K562 (cell line): ENCODE data around the gene FAM131C. TPM values are rescaled to one million over a fixed set of nuclear protein-coding genes. Genes with fewer than 3 reads are reported as not detected.
A peak's percentile ranks its signal among the peaks of the same experiment; 100 is the strongest.

Source experiments
- ATAC-seq: fragments of 200-7000 bp; cut with Tn5 transposase; 3 replicates; pipeline ENCODE4 v1.9.1; 2020; ENCODE audit warnings: moderate library complexity
- BruUV-seq: library from RNA; stranded (reverse); fragments of 400-500 nt; replicated peaks from 2 replicates; lab custom pipeline; 2021; lab: Mats Ljungman, UMichigan
- CTCF ChIA-PET: fragments of 300-600 bp; formaldehyde crosslinking; extraction: SDS; loops from one replicate; lab custom pipeline; 2021; ENCODE audit warnings: low intra/inter-chr PET ratio; lab: Yijun Ruan, JAX
- POLR2A ChIA-PET: fragments of 300-600, 350-650 bp; sonication (Branson Sonifier 250); formaldehyde crosslinking; extraction: SDS; loops from one replicate; lab custom pipeline; 2021; ENCODE audit warnings: antibody characterized with exemption, inconsistent platforms; lab: Yijun Ruan, JAX
- DNase-seq, 4 experiments: peaks; one replicate each; pipeline versions ENCODE4 v3.0.0 to v3.0.0-alpha.2; 2011 to 2018; ENCODE audit warnings: low spot score in 3 of 4, mixed read lengths in 3 of 4; ENCODE audit errors: extremely low read depth in 1 of 4
- FAIRE-seq: peaks from 2 replicates; lab custom pipeline; 2011; peaks lifted over from hg19 to GRCh38; lab: Jason Lieb, UNC
- H2AFZ ChIP-seq: 2 replicates; pipeline ENCODE4 v1.6.0; 2011; ENCODE audit warnings: low read depth, low read length, control low read depth, inconsistent platforms
- H3K27ac ChIP-seq: fragments of 200-600 bp; 3 replicates; pipeline ENCODE4 v1.8.0; 2011; ENCODE audit warnings: low read depth, mild to moderate bottlenecking, control low read depth, inconsistent platforms, low read length, moderate library complexity, mixed read lengths; ENCODE audit errors: extremely low read depth
- H3K27me3 ChIP-seq, 2 experiments: fragments of 300-600 bp in 1 of 2; 2 replicates in 1 of 2; 3 replicates in 1 of 2; pipeline versions ENCODE4 v1.6.0 to v1.8.0; 2011; ENCODE audit warnings: inconsistent platforms in 2 of 2, low read length in 2 of 2, mild to moderate bottlenecking in 1 of 2, mixed read lengths in 1 of 2, moderate library complexity in 1 of 2; ENCODE audit not compliant: control insufficient read depth in 2 of 2, insufficient read depth in 2 of 2
- H3K36me3 ChIP-seq: fragments of 300-600 bp; 3 replicates; pipeline ENCODE4 v1.8.0; 2011; ENCODE audit warnings: mild to moderate bottlenecking, low read length, inconsistent platforms; ENCODE audit not compliant: control insufficient read depth, insufficient read depth
- H3K4me1 ChIP-seq, 2 experiments: fragments of 200-600 bp in 1 of 2; replicated peaks in 1 of 2; 2 replicates in 1 of 2; 3 replicates in 1 of 2; pipeline versions ENCODE4 v1.5.1 to v1.8.0; 2011; ENCODE audit warnings: inconsistent platforms in 2 of 2, low read length in 2 of 2, mild to moderate bottlenecking in 1 of 2, mixed read lengths in 1 of 2, moderate library complexity in 1 of 2; ENCODE audit not compliant: control insufficient read depth in 2 of 2, insufficient read depth in 2 of 2
- H3K4me2 ChIP-seq: 2 replicates; pipeline ENCODE4 v1.6.1; 2011; ENCODE audit warnings: low read length, control low read depth, inconsistent platforms, mixed read lengths; ENCODE audit not compliant: insufficient read depth
- H3K4me3 ChIP-seq: fragments of 200-600 bp; sonication (generic), shearing (Covaris generic); 2 replicates; pipeline ENCODE4 v1.5.1; 2016; ENCODE audit warnings: control low read depth, inconsistent platforms
- H3K79me2 ChIP-seq: fragments of 200-600 bp; 3 replicates; pipeline ENCODE4 v1.8.0; 2011; ENCODE audit warnings: low read length, inconsistent platforms; ENCODE audit not compliant: control insufficient read depth, insufficient read depth
- H3K9ac ChIP-seq, 2 experiments: 2 replicates each; pipeline versions ENCODE4 v1.6.0 to v1.6.1; 2011; ENCODE audit warnings: low read depth in 2 of 2, low read length in 2 of 2, control low read depth in 1 of 2, inconsistent platforms in 1 of 2, mild to moderate bottlenecking in 1 of 2, mixed read lengths in 1 of 2; ENCODE audit not compliant: insufficient read depth in 1 of 2
- H3K9me1 ChIP-seq: one replicate; pipeline ENCODE4 v1.6.0; 2011; ENCODE audit warnings: inconsistent platforms, mild to moderate bottlenecking, low read length, moderate library complexity; ENCODE audit not compliant: control insufficient read depth, insufficient read depth
- H3K9me3 ChIP-seq: replicated peaks from 2 replicates; pipeline ENCODE4 v1.5.1; 2011; ENCODE audit warnings: low read depth, low read length, inconsistent platforms; ENCODE audit not compliant: control insufficient read depth, insufficient read depth
- H4K20me1 ChIP-seq: replicated peaks from 2 replicates; pipeline ENCODE4 v1.6.1; 2011; ENCODE audit warnings: low read length, inconsistent platforms, mixed read lengths; ENCODE audit not compliant: control insufficient read depth, insufficient read depth
- BRF1 ChIP-seq: IDR thresholded peaks from 3 replicates; pipeline ENCODE4 v1.6.1; 2011; ENCODE audit warnings: borderline replicate concordance, mild to moderate bottlenecking; ENCODE audit not compliant: insufficient read length; ENCODE audit errors: extremely low read depth
- CBX3 ChIP-seq, 2 experiments: IDR thresholded peaks; 1 replicate in 1 of 2; 2 replicates in 1 of 2; pipeline ENCODE4 v1.6.1; 2012; ENCODE audit warnings: inconsistent platforms in 2 of 2, low read length in 2 of 2, borderline replicate concordance in 1 of 2, control low read depth in 1 of 2
- CHCHD3 ChIP-seq: fragments of 250-450 bp; sonication (Bioruptor Pico); IDR thresholded peaks from 2 replicates; pipeline ENCODE4 v2.1.2; 2022; ENCODE audit warnings: mild to moderate bottlenecking
- COPS2 ChIP-seq: fragments of 450-650 bp; conservative IDR thresholded peaks from 2 replicates; pipeline ENCODE4 v1.6.1; 2016; ENCODE audit warnings: mild to moderate bottlenecking, moderate library complexity
- HNRNPK ChIP-seq: fragments of 200-400 bp; formaldehyde crosslinking; IDR thresholded peaks from one replicate; pipeline ENCODE4 v1.6.1; 2018; ENCODE audit warnings: mild to moderate bottlenecking, low read depth, low read length; ENCODE audit not compliant: poor library complexity, severe bottlenecking
- MCM5 ChIP-seq: fragments of 450-650 bp; IDR thresholded peaks from 2 replicates; pipeline ENCODE4 v1.6.1; 2016; ENCODE audit warnings: low read depth
- NONO ChIP-seq, 2 experiments: fragments of 200-400 bp in 1 of 2; fragments of 450-650 bp in 1 of 2; formaldehyde crosslinking in 1 of 2; IDR thresholded peaks; 2 replicates each; pipeline ENCODE4 v1.6.1; 2017; ENCODE audit warnings: low read depth in 2 of 2, mild to moderate bottlenecking in 2 of 2, moderate library complexity in 2 of 2, low read length in 1 of 2
- RBFOX2 ChIP-seq: fragments of 200-400 bp; formaldehyde crosslinking; IDR thresholded peaks from 2 replicates; pipeline ENCODE4 v1.6.1; 2017; ENCODE audit warnings: low read depth, mild to moderate bottlenecking, low read length, moderate library complexity
- ZNF280B ChIP-seq: fragments of 250-450 bp; sonication (Bioruptor Pico); IDR thresholded peaks from 2 replicates; pipeline ENCODE4 v1.5.1; 2021; ENCODE audit warnings: mild to moderate bottlenecking
- ZSCAN29 ChIP-seq: fragments of 450-650 bp; IDR thresholded peaks from 2 replicates; pipeline ENCODE4 v1.6.1; 2017
- WGBS: fragments of 100-300 bp; shearing (Covaris generic); methylation state at CpG from one replicate; pipeline ENCODE4 v1.1.6; 2016; ENCODE audit warnings: low coverage, mixed read lengths; ENCODE audit not compliant: insufficient coverage; ENCODE audit errors: missing lambda C conversion rate; 5-methylcytosine and 5-hydroxymethylcytosine counted together
- in situ Hi-C: fragments of 300-500 bp; cut with MboI; formaldehyde crosslinking; loops from 4 replicates; pipeline ENCODE4 v1.15.0; 2018; ENCODE audit warnings: inconsistent platforms, mixed read lengths
- intact Hi-C: fragments of 100-400 bp; cut with micrococcal nuclease; formaldehyde crosslinking; loops from 2 replicates; pipeline ENCODE4 v1.14.2; 2022
- polyA plus RNA-seq, 8 experiments: library from polyadenylated mRNA; depleted of rRNA in 4 of 8; stranded (reverse) in 5 of 8; unstranded in 3 of 8; fragments of >200 nt; fragmentation: Nextera tagmentation in 2 of 8; fragmentation: Illumina TruSeq in 1 of 8; extraction: Ambion mirVana in 2 of 8; extraction: Trizol in 1 of 8; gene quantifications; 2 replicates each; pipeline versions ENCODE4 v1.2.1 to v1.2.3, GENCODE V29; 2011 to 2014; ENCODE audit warnings: inconsistent platforms in 1 of 8, missing spikeins in 1 of 8
- total RNA-seq, 7 experiments: library from RNA; depleted of rRNA in 6 of 7; stranded (reverse); fragments of >200 nt in 6 of 7; fragmentation: Illumina TruSeq in 2 of 7; extraction: Trizol in 2 of 7; gene quantifications; 2 replicates each; pipeline versions ENCODE4 v1.2.1 to v1.2.3, GENCODE V29; 2011 to 2021; ENCODE audit warnings: low replicate concordance in 1 of 7

The FAM131C gene
- total and polyA plus RNA-seq, 9 of the 15 experiments (the other 6 are each of a cell fraction or from before 2014, with no cell fraction given): 0.10 to 0.29 (median 0.16) TPM; not detected in 6

DNA sequence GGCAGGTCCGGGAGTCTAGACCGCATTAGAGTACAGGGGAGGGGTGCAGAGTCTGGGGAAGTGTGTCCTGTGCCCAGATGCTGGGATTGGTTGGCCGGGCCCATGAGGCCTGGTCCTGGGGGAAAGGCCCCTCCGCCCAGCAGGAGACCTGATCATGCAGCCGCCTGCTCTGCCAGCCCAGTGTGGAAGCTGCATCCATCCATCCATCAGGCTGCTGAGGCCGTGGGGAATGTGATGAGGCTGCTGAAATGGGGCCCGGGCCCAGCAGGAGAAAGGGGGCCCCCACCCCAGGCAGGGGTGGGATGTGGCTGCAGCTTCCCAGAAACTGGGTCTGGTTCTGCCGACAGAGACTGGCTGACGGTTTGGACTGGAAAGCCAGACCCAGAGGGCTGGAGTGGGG, 45.3 kb upstream of the FAM131C start:
- Histone ChIP-seq H3K9ac (peak overlapping the region in 1 of 2 experiments; percentile 6; a peak in 1 of 4 replicates), H4K20me1 (no peaks in the 10 kb centered on the region), H3K27ac (no peak overlapping the region), H3K27me3 (no peaks in the 10 kb centered on the region), H3K4me3 (no peak overlapping the region), H3K4me1 (peaks cover 6 to 38% of the 10 kb centered on the region in 2 experiments; a peak in 4 of 5 replicates), H2AFZ (no peak overlapping the region), H3K36me3 (no peaks in the 10 kb centered on the region), H3K4me2 (no peak overlapping the region), H3K9me3 (no peaks in the 10 kb centered on the region)
- FAIRE-seq (no peak), ATAC-seq (no peak)
- 52% methylated on average over 9 of the region's 9 CpGs for WGBS
- no TSS peak for BruUV-seq
- in situ Hi-C loops: no loop called here
- POLR2A ChIA-PET: interaction anchor here (1.0 to 1.3 kb wide), 3 partner anchors 23 to 88 kb away, joined by 3 to 4 read pairs (median 3); no protein-coding TSS in a partner anchor
- intact Hi-C loops: no loop called here
- TF ChIP-seq NONO (IDR thresholded peaks at IDR 0.05; ENCODE audit: low read depth in 2 of 2, low read length in 1 of 2) (no peak), CHCHD3 (no peak), ZSCAN29 (no peak), COPS2 (no peak), HNRNPK (no peak), MCM5 (no peak), ZNF280B (CRISPR knock-in tag) (no peak), BRF1 (no peak), CBX3 (IDR thresholded peaks at IDR 0.05; ENCODE audit: borderline replicate concordance in 1 of 2, low read length in 2 of 2) (no peak), RBFOX2 (no peak)
- TF ChIP-seq, all 486 proteins: peak for 0
- H3K9me1 ChIP-seq: no peaks in the 10 kb centered on the region
- CTCF ChIA-PET: no interaction called here
- DNase-seq: no peak
- H3K79me2 ChIP-seq: no peaks in the 10 kb centered on the region
